Measurements from ENCODE around the gene CNTNAP2.

The CNTNAP2 gene

DNA sequence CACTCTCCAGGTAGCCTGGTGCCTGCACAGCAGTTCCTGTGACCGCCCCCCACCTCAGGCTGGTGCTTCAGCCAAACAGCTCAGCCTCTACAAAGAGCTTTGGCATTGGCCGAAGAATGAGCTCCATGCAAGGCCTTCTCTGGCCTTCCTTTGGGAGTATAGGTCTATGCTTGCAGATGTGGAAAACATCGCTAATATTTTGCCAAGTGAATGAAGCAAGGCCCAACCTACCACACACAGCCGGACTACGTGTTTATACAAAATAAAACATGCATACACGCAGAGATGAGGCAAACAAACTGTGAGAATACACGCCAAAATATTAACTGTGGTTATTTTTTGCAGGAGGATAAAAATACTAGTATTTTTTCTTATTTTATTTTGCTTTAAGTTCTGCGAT, 2057.8 kb downstream of the CNTNAP2 start:
- no peaks in the 10 kb centered on the region for H3K27me3 ChIP-seq (ENCODE audit: control insufficient read depth in 2 of 2, insufficient read depth in 2 of 2, low read length in 2 of 2)
- H3K4me1 ChIP-seq (ENCODE audit: control insufficient read depth in 2 of 2, insufficient read depth in 2 of 2, low read length in 2 of 2), result no peaks in the 10 kb centered on the region
- no peaks in the 10 kb centered on the region for H3K9me3 ChIP-seq (ENCODE audit: control insufficient read depth in 2 of 2, low read length in 2 of 2)
- H3K4me3 ChIP-seq (ENCODE audit: low read length in 2 of 2), result no peak overlapping the region
- no peaks in the 10 kb centered on the region for H3K36me3 ChIP-seq (ENCODE audit: control insufficient read depth in 2 of 2, insufficient read depth in 2 of 2, low read length in 2 of 2)
- no peak overlapping the region for H3K27ac ChIP-seq (ENCODE audit: low read depth in 2 of 2, low read length in 2 of 2)
- no peak overlapping the region for H3K9ac ChIP-seq (ENCODE audit: low read depth in 1 of 2, low read length in 2 of 2)

DNA sequence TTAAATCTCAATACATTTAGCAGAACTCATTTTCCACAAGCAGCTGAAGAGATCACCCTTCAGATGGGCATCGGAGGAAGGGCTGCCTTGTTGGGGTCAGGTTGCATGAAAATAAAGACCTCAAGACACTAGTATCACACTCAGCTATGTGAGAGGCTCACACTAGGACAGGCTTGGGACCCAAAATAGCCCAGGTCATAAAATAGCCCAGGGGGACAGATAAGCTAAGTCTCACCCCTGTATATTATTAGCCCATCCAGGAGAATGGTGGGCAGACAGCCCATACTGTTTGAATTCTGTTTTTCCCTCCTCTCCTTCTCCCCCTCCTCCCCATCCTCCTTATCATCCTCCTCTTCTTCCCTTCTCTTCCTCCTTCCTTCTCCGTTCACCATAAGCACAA, 2058.9 kb downstream of the CNTNAP2 start:
- H3K4me3 ChIP-seq (ENCODE audit: low read length in 2 of 2), result no peak overlapping the region
- no peak overlapping the region for H3K27ac ChIP-seq (ENCODE audit: low read depth in 2 of 2, low read length in 2 of 2)
- no peaks in the 10 kb centered on the region for H3K27me3 ChIP-seq (ENCODE audit: control insufficient read depth in 2 of 2, insufficient read depth in 2 of 2, low read length in 2 of 2)
- H3K9ac ChIP-seq (ENCODE audit: low read depth in 1 of 2, low read length in 2 of 2), result no peak overlapping the region
- H3K4me1 ChIP-seq (ENCODE audit: control insufficient read depth in 2 of 2, insufficient read depth in 2 of 2, low read length in 2 of 2), result no peaks in the 10 kb centered on the region
- no peaks in the 10 kb centered on the region for H3K9me3 ChIP-seq (ENCODE audit: control insufficient read depth in 2 of 2, low read length in 2 of 2)
- H3K36me3 ChIP-seq (ENCODE audit: control insufficient read depth in 2 of 2, insufficient read depth in 2 of 2, low read length in 2 of 2), result no peaks in the 10 kb centered on the region

DNA sequence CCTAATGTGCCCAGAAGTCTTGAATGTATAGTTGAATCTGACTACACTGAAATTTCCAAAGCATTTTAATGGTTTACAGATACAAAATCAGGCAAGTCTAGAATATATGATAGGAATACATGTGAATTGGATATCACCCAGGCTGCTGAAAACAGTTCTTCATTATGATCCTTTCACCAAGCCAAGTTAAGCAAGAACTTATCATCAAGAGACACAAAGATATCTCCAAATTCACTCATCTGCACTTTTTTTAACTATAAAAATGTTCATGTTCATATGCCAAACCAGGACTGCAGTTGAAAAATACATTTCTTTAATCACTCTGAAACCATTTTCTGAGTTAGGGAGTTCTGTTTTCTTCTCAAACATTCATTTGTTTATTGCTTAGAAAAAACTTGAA, 2061.4 kb downstream of the CNTNAP2 start:
- Histone ChIP-seq H3K9me3 (ENCODE audit: control insufficient read depth in 2 of 2, low read length in 2 of 2) (no peaks in the 10 kb centered on the region), H3K27ac (ENCODE audit: low read depth in 2 of 2, low read length in 2 of 2) (no peak overlapping the region), H3K36me3 (ENCODE audit: control insufficient read depth in 2 of 2, insufficient read depth in 2 of 2, low read length in 2 of 2) (no peaks in the 10 kb centered on the region), H3K9ac (ENCODE audit: low read depth in 1 of 2, low read length in 2 of 2) (no peak overlapping the region), H3K27me3 (ENCODE audit: control insufficient read depth in 2 of 2, insufficient read depth in 2 of 2, low read length in 2 of 2) (no peaks in the 10 kb centered on the region), H3K4me1 (ENCODE audit: control insufficient read depth in 2 of 2, insufficient read depth in 2 of 2, low read length in 2 of 2) (no peaks in the 10 kb centered on the region), H3K4me3 (ENCODE audit: low read length in 2 of 2) (no peak overlapping the region)

DNA sequence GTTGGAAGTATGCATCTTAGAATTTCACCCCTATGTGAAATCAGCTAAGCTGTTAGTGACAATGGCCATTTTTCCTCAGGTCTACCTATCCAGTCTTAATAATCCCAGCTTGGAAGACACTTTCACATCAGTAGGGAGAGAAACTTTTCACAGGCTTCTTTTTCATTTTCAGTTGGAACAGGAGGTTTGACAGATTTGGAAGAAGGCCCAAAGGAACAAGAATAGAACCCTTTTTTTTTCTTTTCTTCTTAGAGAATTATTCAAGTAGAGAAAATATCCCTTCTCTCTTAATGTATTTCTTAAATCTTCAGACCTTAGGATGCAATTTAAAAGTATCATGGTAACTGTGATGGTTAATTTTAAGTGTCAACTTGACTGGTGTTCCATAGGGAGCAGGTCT, 2063.5 kb downstream of the CNTNAP2 start:
- H3K27ac ChIP-seq (ENCODE audit: low read depth in 2 of 2, low read length in 2 of 2), result no peak overlapping the region
- no peak overlapping the region for H3K4me3 ChIP-seq (ENCODE audit: low read length in 2 of 2)
- H3K36me3 ChIP-seq (ENCODE audit: control insufficient read depth in 2 of 2, insufficient read depth in 2 of 2, low read length in 2 of 2), result no peaks in the 10 kb centered on the region
- no peaks in the 10 kb centered on the region for H3K4me1 ChIP-seq (ENCODE audit: control insufficient read depth in 2 of 2, insufficient read depth in 2 of 2, low read length in 2 of 2)
- no peak overlapping the region for H3K9ac ChIP-seq (ENCODE audit: low read depth in 1 of 2, low read length in 2 of 2)
- H3K27me3 ChIP-seq (ENCODE audit: control insufficient read depth in 2 of 2, insufficient read depth in 2 of 2, low read length in 2 of 2), result no peaks in the 10 kb centered on the region
- H3K9me3 ChIP-seq (ENCODE audit: control insufficient read depth in 2 of 2, low read length in 2 of 2), result no peaks in the 10 kb centered on the region

DNA sequence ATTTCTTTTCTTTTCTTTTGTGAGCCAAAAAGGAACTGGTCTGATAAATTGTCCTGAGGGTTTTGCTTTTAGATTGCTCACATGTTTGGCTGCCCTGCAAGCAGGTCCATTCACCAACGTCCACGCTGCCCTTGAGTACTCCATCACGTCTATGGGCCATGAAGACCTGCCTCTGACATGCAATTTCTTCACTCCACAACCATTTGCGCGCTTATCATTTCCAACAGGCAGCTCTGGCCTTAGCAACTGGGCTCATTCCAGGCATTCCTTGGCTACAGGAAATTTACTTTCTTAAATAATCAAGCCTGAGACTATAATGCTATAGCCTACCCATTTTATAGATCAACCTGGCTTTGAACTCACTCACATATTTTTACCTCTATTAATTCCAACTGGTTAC, 2065.7 kb downstream of the CNTNAP2 start:
- Histone ChIP-seq H3K36me3 (ENCODE audit: control insufficient read depth in 2 of 2, insufficient read depth in 2 of 2, low read length in 2 of 2) (no peaks in the 10 kb centered on the region), H3K27me3 (ENCODE audit: control insufficient read depth in 2 of 2, insufficient read depth in 2 of 2, low read length in 2 of 2) (no peaks in the 10 kb centered on the region), H3K4me3 (ENCODE audit: low read length in 2 of 2) (no peak overlapping the region), H3K9me3 (ENCODE audit: control insufficient read depth in 2 of 2, low read length in 2 of 2) (no peaks in the 10 kb centered on the region), H3K9ac (ENCODE audit: low read depth in 1 of 2, low read length in 2 of 2) (no peak overlapping the region), H3K27ac (ENCODE audit: low read depth in 2 of 2, low read length in 2 of 2) (no peak overlapping the region), H3K4me1 (ENCODE audit: control insufficient read depth in 2 of 2, insufficient read depth in 2 of 2, low read length in 2 of 2) (no peaks in the 10 kb centered on the region)

DNA sequence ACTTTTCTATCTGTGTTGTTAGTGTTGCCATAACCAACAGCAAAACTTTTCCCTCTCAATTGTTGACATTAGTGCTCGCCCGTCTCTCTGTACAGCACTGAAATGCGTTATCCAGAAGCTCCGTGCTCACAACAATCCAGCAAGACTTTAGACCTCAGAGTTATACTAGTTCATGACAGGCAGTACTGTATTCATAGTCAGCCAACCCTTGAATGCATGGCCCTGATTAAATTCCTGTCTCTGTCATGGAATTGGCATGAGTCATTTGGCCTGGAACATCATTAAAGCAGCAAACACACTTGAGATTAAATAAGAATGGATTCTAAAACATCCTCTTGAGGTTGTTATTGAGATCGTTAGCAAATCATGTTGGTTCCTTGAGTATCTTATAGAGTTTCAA, 2068.4 kb downstream of the CNTNAP2 start:
- no peaks in the 10 kb centered on the region for H3K36me3 ChIP-seq (ENCODE audit: control insufficient read depth in 2 of 2, insufficient read depth in 2 of 2, low read length in 2 of 2)
- H3K4me1 ChIP-seq (ENCODE audit: control insufficient read depth in 2 of 2, insufficient read depth in 2 of 2, low read length in 2 of 2), result no peaks in the 10 kb centered on the region
- H3K9me3 ChIP-seq (ENCODE audit: control insufficient read depth in 2 of 2, low read length in 2 of 2), result no peaks in the 10 kb centered on the region
- H3K27ac ChIP-seq (ENCODE audit: low read depth in 2 of 2, low read length in 2 of 2), result no peak overlapping the region
- no peak overlapping the region for H3K9ac ChIP-seq (ENCODE audit: low read depth in 1 of 2, low read length in 2 of 2)
- H3K27me3 ChIP-seq (ENCODE audit: control insufficient read depth in 2 of 2, insufficient read depth in 2 of 2, low read length in 2 of 2), result no peaks in the 10 kb centered on the region
- H3K4me3 ChIP-seq (ENCODE audit: low read length in 2 of 2), result no peak overlapping the region

DNA sequence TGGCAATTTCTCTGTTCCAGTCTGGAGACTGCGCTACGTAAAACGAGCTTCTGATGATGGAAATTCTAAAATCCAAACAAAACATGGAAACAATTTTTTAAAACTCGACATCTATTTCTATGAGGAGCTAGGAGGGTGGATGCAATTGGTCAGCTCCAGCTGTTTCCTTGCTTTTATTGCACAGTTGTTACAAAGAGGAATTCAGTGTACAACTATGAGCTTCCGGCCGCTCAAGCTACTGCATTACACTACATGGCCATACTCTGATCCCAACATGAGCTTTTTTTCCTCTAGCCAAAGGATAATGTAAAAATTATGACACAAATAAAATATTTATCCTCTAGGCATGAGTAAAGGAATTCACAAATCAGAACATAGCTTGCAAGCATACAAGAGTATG, 2070.9 kb downstream of the CNTNAP2 start:
- no peaks in the 10 kb centered on the region for H3K36me3 ChIP-seq (ENCODE audit: control insufficient read depth in 2 of 2, insufficient read depth in 2 of 2, low read length in 2 of 2)
- H3K27ac ChIP-seq (ENCODE audit: low read depth in 2 of 2, low read length in 2 of 2), result no peak overlapping the region
- H3K9ac ChIP-seq (ENCODE audit: low read depth in 1 of 2, low read length in 2 of 2), result no peak overlapping the region
- H3K9me3 ChIP-seq (ENCODE audit: control insufficient read depth in 2 of 2, low read length in 2 of 2), result no peaks in the 10 kb centered on the region
- no peaks in the 10 kb centered on the region for H3K4me1 ChIP-seq (ENCODE audit: control insufficient read depth in 2 of 2, insufficient read depth in 2 of 2, low read length in 2 of 2)
- H3K4me3 ChIP-seq (ENCODE audit: low read length in 2 of 2), result no peak overlapping the region
- no peaks in the 10 kb centered on the region for H3K27me3 ChIP-seq (ENCODE audit: control insufficient read depth in 2 of 2, insufficient read depth in 2 of 2, low read length in 2 of 2)

DNA sequence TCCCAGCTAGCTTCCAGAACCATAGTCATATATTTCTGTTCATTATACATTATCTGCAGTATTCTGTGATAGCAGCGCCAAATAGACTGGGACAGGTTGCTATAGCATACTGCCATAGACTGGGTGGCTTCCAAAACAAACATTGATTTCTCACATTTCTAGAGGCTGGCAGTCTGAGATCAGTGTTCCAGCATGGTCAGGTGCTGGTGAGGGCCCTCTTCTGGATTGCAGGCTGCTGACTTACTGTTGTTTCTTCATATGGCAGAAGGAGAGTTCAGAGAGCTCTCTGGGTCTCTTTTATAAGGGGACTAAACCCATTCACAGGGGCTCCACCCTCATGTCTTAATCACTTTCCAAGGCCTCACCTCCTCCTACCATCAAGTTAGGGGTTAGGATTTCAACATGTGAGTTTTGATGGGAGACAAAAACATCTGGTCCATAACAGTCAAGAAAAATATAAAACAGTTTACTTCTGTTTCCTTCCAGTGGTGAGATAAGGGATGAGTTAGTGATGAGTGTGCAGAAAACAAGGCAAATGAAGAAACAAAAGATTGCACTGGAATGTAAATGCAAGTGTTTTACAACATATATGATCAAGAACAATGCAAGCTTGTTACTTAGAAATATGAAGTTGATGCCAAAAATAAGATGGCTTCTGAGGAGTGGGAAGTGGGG, 2074.9 kb downstream of the CNTNAP2 start:
- no peaks in the 10 kb centered on the region for H3K4me1 ChIP-seq (ENCODE audit: control insufficient read depth in 2 of 2, insufficient read depth in 2 of 2, low read length in 2 of 2)
- H3K4me3 ChIP-seq (ENCODE audit: low read length in 2 of 2), result no peak overlapping the region
- H3K27ac ChIP-seq (ENCODE audit: low read depth in 2 of 2, low read length in 2 of 2), result no peak overlapping the region
- no peaks in the 10 kb centered on the region for H3K9me3 ChIP-seq (ENCODE audit: control insufficient read depth in 2 of 2, low read length in 2 of 2)
- H3K36me3 ChIP-seq (ENCODE audit: control insufficient read depth in 2 of 2, insufficient read depth in 2 of 2, low read length in 2 of 2), result no peaks in the 10 kb centered on the region
- H3K9ac ChIP-seq (ENCODE audit: low read depth in 1 of 2, low read length in 2 of 2), result no peak overlapping the region
- H3K27me3 ChIP-seq (ENCODE audit: control insufficient read depth in 2 of 2, insufficient read depth in 2 of 2, low read length in 2 of 2), result no peaks in the 10 kb centered on the region

DNA sequence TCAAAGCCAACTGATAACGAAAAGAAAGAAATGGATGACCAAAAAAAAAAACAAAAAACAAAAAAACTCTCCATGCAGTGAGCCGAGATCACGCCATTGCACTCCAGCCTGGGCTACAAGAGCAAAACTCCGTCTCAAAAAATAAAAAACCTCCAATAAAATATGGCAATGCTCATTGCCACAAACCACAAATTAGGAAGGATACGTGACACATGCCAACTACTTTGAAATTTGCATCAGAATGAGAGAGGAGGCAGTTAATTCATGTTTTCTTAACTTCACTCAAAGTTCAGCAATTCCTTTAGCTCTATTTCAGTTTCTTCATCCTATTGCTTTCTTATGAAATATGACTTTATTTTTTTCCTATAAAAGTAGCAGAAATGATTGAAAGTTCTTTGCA, 2075.9 kb downstream of the CNTNAP2 start:
- Histone ChIP-seq H3K9ac (ENCODE audit: low read depth in 1 of 2, low read length in 2 of 2) (no peak overlapping the region), H3K27ac (ENCODE audit: low read depth in 2 of 2, low read length in 2 of 2) (no peak overlapping the region), H3K9me3 (ENCODE audit: control insufficient read depth in 2 of 2, low read length in 2 of 2) (no peaks in the 10 kb centered on the region), H3K27me3 (ENCODE audit: control insufficient read depth in 2 of 2, insufficient read depth in 2 of 2, low read length in 2 of 2) (no peaks in the 10 kb centered on the region), H3K4me3 (ENCODE audit: low read length in 2 of 2) (no peak overlapping the region), H3K36me3 (ENCODE audit: control insufficient read depth in 2 of 2, insufficient read depth in 2 of 2, low read length in 2 of 2) (no peaks in the 10 kb centered on the region), H3K4me1 (ENCODE audit: control insufficient read depth in 2 of 2, insufficient read depth in 2 of 2, low read length in 2 of 2) (no peaks in the 10 kb centered on the region)

DNA sequence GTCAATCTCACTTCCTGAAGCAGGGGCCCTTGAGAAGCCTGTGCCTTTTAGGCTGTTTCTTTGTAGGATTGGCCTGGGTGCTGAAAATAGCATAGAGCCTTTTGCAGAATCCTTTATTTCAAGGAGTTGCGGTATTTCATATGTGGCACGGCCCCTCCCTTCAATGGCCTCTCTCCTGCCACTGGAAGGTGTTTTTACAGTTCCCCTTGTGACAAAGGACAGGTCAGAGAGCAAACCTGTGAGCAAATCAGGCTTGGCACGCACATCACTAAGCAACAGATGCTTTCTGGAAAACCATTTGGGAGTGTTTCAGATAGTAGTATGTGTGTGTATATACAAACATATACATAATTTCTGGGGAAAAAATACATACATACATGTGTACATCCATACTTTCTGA, 2085.4 kb downstream of the CNTNAP2 start:
- H3K4me1 ChIP-seq (ENCODE audit: control insufficient read depth in 2 of 2, insufficient read depth in 2 of 2, low read length in 2 of 2), result no peaks in the 10 kb centered on the region
- H3K27ac ChIP-seq (ENCODE audit: low read depth in 2 of 2, low read length in 2 of 2), result no peak overlapping the region
- H3K27me3 ChIP-seq (ENCODE audit: control insufficient read depth in 2 of 2, insufficient read depth in 2 of 2, low read length in 2 of 2), result no peaks in the 10 kb centered on the region
- no peaks in the 10 kb centered on the region for H3K36me3 ChIP-seq (ENCODE audit: control insufficient read depth in 2 of 2, insufficient read depth in 2 of 2, low read length in 2 of 2)
- H3K9me3 ChIP-seq (ENCODE audit: control insufficient read depth in 2 of 2, low read length in 2 of 2), result no peaks in the 10 kb centered on the region
- no peak overlapping the region for H3K4me3 ChIP-seq (ENCODE audit: low read length in 2 of 2)
- H3K9ac ChIP-seq (ENCODE audit: low read depth in 1 of 2, low read length in 2 of 2), result no peak overlapping the region
